Dendritic cell treated with granulocyte-macrophage colony-stimulating factor and Interleukin-4, amounts not matched to agents 40 ng/mL and 50 ng/mL, for 4 days (primary cell): ENCODE data around the gene DUSP7.

Experiments used
- H3K27ac Mint-ChIP-seq: one replicate; pipeline ENCODE4 v1.8.0; 2022; ENCODE audit warnings: mild to moderate bottlenecking, mixed read lengths
- H3K27me3 Mint-ChIP-seq: one replicate; pipeline ENCODE4 v1.8.0; 2022; ENCODE audit warnings: mild to moderate bottlenecking, mixed read lengths
- H3K36me3 Mint-ChIP-seq: one replicate; pipeline ENCODE4 v1.8.0; 2022; ENCODE audit warnings: low read depth, mixed read lengths
- H3K4me1 Mint-ChIP-seq: one replicate; pipeline ENCODE4 v1.8.0; 2022; ENCODE audit warnings: low read depth, mixed read lengths
- H3K4me3 Mint-ChIP-seq: one replicate; pipeline ENCODE4 v1.8.0; 2022; ENCODE audit warnings: mild to moderate bottlenecking, moderate library complexity, mixed read lengths
- H3K9me3 Mint-ChIP-seq: one replicate; pipeline ENCODE4 v1.8.0; 2022; ENCODE audit warnings: mixed read lengths
- intact Hi-C: fragments of 100-400 bp; cut with micrococcal nuclease; formaldehyde crosslinking; loops from one replicate; pipeline ENCODE4 v1.15.0; 2022

The DUSP7 gene

DNA sequence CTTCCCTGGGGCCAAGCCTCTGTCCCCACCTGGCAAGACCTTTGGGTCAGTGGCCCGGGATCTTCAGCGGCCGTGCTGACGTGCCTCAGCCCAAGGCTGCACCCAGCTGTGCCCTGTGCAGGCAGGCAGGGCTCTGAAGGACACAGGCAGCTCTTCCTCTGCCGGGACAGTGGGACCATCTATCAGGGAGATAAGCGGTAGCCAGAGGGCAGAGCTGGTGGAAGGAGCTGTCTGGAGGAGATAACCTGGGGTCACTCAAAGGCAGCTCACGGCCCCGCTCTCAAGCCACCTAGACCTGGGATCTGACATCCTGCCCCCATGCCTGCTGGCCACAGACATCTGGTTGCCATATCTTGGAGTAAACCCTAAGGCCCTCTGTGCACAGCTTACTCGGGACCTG lies 27.3 kb downstream of the DUSP7 start:
- Mint-ChIP-seq H3K27me3 (peaks cover 4% of the 10 kb centered on the region), H3K4me1 (peaks cover 7% of the 10 kb centered on the region), H3K27ac (no peak overlapping the region), H3K36me3 (no peaks in the 10 kb centered on the region), H3K4me3 (no peak overlapping the region), H3K9me3 (no peaks in the 10 kb centered on the region)
- intact Hi-C loops = no loop called here

DNA sequence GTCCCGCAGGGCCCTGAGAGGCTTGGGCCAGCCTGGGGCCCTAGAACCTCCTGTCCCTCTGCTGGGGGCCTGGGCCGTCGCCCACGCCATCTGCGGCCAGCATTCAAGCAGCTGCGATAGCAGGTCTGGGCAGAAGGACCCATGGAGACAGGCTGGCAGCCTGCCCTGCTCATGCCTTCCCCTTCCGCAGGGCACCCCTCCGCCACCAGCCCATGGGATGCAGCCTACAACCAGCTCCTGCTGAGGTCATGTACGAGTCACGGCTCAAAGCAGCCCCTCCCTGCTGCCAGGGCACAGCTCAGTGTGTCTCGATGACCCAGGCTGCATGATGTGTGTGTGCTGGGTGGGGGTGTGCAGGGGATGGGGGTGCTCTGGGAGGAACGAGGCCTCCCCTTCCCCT lies 27.8 kb downstream of the DUSP7 start:
- Mint-ChIP-seq H3K4me3 (no peak overlapping the region), H3K4me1 (peaks cover 7% of the 10 kb centered on the region), H3K9me3 (no peaks in the 10 kb centered on the region), H3K27ac (no peak overlapping the region), H3K27me3 (peaks cover 4% of the 10 kb centered on the region), H3K36me3 (no peaks in the 10 kb centered on the region)
- intact Hi-C loops = no loop called here

DNA sequence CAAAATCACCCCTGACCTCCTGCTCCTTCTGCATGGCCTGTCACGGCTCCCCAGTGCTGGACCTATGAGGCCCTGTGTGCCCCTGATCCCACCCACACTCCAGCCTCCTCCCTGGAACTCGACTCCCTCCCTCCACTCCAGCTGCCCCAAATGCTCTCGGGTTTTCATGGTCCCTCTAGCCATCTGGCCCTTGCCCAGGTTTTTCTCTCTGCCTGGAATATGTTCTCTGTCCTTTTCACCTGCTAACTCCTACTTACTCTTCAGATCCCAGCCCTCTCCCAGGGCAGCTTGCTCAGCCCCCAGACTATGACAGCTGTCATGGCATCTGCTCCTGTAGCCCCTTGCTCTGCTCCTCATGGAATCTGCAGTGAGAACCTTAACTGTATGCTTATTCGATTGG lies 30.3 kb downstream of the DUSP7 start:
- Mint-ChIP-seq H3K9me3 (no peaks in the 10 kb centered on the region), H3K27me3 (peaks cover 5% of the 10 kb centered on the region), H3K4me1 (peaks cover 6% of the 10 kb centered on the region), H3K4me3 (no peak overlapping the region), H3K27ac (no peak overlapping the region), H3K36me3 (no peaks in the 10 kb centered on the region)
- intact Hi-C loops = no loop called here

DNA sequence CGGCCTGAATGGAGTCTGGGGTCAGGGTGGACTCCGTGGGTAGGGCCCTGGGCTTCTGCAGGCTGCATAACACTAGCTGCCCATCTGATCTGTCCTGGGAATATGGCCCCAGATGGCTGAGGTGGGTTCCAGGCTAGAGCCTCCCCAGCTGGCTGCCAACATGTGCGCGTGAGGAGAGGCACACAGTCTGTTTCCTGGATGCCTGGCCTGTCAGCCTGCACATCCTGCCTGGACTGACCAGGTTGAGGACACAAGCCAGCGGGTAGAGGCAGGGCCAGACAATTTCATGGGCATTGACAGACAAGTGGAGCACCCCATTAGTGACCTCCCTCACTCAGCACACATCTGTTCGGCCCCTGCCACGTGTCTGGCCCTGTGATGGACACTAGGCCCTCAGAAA lies 30.9 kb downstream of the DUSP7 start:
- H3K27ac Mint-ChIP-seq = no peak overlapping the region
- no peak overlapping the region for H3K4me3 Mint-ChIP-seq
- no peaks in the 10 kb centered on the region for H3K9me3 Mint-ChIP-seq
- intact Hi-C loops = no loop called here
- no peaks in the 10 kb centered on the region for H3K36me3 Mint-ChIP-seq
- H3K27me3 Mint-ChIP-seq = peaks cover 5% of the 10 kb centered on the region
- peaks cover 6% of the 10 kb centered on the region for H3K4me1 Mint-ChIP-seq

DNA sequence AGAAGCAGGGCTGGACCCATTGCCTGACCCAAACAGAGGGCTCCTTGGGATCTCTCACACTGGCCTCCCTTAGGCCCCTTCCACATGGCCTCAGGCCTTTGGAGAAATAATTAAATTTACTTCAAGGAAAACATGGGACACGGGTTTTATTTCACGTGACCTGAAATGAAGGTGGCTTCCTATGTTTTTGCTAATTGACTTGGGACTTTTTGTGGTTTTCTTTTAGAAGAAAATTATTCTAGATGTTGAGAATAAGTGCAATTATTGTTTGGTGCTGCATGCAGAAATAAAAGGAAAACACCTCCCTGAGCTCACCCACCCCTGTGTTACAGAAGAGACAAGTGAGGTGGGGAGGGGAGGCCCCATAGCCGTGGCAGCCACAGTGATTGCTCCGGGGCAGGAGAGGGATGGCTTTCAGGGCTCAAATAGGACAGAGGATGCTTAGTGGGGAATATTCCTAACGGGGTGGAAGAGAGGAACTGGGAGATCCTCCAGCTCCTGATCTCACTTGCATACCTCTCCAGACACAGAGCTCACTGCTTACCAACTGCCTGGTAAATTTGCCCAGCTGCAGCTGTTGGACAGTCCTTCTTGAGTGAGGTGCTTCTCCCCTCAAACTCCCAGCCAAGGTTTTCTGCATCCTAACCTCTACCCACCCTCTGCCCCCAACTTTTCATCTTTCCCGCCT lies 31.5 kb downstream of the DUSP7 start:
- H3K4me3 Mint-ChIP-seq = no peak overlapping the region
- no peaks in the 10 kb centered on the region for H3K36me3 Mint-ChIP-seq
- intact Hi-C loops = no loop called here
- peaks cover 5% of the 10 kb centered on the region for H3K27me3 Mint-ChIP-seq
- H3K4me1 Mint-ChIP-seq = peaks cover 6% of the 10 kb centered on the region
- H3K9me3 Mint-ChIP-seq = no peaks in the 10 kb centered on the region
- no peak overlapping the region for H3K27ac Mint-ChIP-seq

DNA sequence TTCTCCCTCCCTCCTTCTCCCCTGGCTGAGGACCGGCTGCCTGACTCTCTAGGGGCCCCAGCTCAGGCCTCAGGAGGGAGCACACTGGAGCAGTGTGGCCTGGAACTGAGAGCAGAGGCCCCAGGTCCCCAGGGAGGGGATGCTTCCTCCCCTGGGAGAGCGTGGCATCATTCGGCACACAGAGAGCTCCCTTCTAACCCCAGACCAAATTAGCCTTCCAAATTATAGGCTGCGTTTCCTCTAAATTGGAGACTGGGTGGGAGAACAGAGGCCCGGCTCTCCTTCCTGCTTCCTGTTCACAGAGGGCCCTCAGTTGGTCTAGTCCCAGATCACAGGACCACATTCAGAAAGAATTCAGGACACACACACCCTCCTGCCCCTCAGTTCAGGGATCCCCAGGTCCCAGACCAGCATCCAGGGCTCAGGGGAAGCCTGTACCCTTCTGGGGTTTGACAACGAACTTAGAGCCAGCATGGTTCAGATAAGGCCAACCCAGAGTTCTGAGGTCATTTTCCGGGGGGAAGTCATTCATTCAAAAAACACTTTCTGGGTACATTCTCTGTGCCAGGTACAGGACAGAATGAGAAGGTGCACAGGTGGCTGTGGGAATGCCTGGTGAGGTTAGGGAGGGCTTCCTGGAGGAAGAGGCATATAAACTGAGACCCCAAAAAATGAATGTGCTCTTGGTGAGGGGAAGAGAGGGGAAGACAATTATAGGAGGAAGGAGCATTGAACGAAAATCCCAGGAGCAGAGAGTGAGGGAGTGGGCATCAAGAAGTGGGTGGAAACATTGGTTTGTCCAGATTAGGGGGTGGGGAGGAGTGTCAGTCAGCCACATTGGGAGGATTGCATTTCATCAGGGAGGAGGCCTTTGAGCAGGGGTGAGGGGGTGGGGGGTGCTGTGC lies 32.3 kb downstream of the DUSP7 start:
- intact Hi-C loops = no loop called here
- Mint-ChIP-seq H3K27ac (no peak overlapping the region), H3K4me3 (no peak overlapping the region), H3K27me3 (peaks cover 5% of the 10 kb centered on the region), H3K4me1 (peaks cover 6% of the 10 kb centered on the region), H3K9me3 (no peaks in the 10 kb centered on the region), H3K36me3 (no peaks in the 10 kb centered on the region)

DNA sequence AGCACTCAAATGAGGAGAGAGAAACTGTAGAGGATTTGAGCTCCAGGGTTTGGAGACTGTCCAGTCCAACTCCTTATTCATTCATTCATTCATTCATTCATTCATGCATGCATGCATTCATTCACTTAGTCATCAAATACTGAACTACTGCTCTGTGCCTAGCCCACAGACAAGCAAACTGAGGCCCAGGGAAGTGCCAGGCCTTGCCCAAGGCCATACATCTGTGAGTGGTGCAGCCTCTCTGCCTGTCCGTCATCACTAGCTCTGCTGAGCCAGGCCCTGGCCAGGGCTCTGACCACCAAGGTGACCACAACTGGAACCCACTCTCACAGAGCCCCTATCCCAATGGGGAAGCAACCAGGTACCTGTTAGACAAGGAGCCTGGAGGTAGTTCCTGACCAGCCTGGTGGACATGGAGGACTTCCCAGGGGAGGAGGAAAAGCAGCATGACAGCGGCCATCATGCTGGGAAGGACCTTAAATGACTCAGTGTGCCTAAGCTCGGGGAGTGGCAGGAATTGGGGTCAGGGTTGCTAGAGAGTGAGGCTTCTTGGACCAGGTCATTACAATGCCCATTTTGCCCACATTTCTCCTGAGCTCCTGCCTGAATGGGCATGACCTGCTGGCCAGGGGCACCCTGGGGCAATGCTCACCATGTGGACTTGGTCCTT lies 33.1 kb downstream of the DUSP7 start:
- Mint-ChIP-seq H3K27me3 (peaks cover 4% of the 10 kb centered on the region), H3K4me3 (no peak overlapping the region), H3K9me3 (no peaks in the 10 kb centered on the region), H3K27ac (no peak overlapping the region), H3K4me1 (peaks cover 6% of the 10 kb centered on the region), H3K36me3 (no peaks in the 10 kb centered on the region)
- intact Hi-C loops = no loop called here

DNA sequence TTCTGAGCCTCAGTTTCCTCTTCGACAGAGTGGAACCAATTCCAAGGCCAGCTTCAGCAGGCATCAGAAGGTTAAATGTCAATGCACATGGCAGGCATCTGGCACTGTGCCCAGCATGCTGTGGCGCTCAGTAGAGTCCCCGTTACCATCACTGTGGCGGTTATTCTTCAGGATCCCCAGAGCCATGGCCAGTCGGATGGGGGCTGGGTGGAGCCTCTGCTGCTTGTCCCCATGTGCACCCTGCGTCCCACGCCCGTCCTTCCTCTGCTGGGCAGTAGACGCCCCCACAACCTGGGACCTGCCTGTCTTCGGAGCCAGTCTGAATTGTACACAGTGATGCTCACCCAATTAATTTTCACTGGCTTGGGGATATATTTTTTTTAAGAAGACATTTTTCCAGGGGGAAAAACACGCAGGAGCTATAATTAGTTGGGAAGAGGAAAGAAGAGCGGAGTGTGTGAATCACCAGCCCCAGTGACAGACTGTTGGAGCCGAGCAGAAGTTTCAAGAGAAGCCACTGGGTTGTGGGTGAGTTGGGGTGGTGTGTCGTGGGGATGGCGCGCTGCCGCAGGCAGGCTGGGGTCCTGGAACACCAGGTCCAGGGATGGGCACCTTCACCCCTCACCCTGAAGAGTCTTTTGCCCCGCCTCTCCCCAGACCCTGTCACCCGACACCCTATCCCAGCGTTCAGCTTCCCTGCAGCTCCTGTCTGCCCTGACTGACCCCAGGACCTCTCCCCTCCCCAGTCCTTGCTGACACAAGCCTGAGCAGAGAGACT lies 33.9 kb downstream of the DUSP7 start:
- peaks cover 6% of the 10 kb centered on the region for H3K4me1 Mint-ChIP-seq
- intact Hi-C loops = no loop called here
- peaks cover 1% of the 10 kb centered on the region for H3K27me3 Mint-ChIP-seq
- no peak overlapping the region for H3K4me3 Mint-ChIP-seq
- H3K27ac Mint-ChIP-seq = no peak overlapping the region
- H3K9me3 Mint-ChIP-seq = no peaks in the 10 kb centered on the region
- no peaks in the 10 kb centered on the region for H3K36me3 Mint-ChIP-seq

DNA sequence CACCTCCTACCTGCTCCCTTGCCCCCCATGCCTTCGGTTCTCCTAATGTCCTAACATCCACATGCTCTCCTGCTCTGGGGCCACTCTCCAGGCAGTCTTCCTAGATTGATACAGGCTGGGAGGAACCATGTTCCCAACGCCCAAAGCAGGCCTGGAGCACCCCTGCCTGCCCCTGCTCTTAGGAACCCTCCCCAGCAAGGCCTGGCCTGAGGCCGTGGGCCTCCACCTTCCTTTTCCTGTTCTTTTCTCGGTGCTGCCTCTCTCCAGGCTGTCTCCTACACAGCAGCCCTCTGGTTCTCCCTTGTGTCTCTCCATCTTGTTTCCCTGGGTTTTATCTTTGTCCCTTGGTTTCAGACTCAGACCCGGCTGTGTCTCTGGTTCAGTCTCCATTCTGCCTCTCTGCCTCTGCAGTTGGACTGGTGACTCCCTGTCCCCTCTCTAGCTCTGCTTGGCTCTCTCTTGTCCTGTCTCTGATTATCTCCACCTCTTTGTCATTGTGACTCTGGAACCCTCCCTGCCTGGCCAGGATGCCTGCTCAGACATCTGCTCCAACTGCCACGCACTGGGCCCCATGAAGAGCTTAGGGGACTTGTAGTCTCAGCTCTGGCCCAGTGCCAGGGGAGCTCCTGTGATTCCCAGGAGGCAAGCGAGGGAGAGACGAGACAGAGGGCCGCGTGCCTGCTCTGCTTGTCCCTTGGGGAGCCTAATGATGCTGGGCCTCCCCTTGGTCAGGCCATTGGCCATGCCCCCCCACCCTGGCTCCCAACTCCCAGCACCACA lies 34.7 kb downstream of the DUSP7 start:
- no peaks in the 10 kb centered on the region for H3K9me3 Mint-ChIP-seq
- H3K27me3 Mint-ChIP-seq = peaks cover 1% of the 10 kb centered on the region
- H3K4me3 Mint-ChIP-seq = no peak overlapping the region
- intact Hi-C loops = no loop called here
- peaks cover 6% of the 10 kb centered on the region for H3K4me1 Mint-ChIP-seq
- H3K36me3 Mint-ChIP-seq = no peaks in the 10 kb centered on the region
- no peak overlapping the region for H3K27ac Mint-ChIP-seq

DNA sequence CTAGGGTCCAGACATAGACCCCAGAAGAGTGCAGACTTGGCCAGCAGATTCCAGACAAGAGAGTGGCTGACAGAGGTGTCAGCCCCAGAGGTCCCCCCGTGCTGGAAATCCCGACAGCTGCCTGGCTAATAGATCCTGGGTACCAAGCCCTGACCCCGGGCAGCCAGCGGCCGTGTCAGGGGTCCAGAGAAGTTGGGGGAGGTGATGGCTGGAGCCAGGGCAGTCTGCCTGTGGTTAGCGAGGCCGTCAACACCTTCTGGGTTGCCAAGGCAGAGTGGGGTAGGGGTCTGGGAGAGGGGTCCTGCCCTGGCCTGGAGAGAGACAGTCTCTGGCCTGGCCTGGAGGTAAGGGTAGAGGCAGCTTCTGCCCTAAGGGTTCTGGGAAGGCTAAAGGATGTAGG lies 35.6 kb downstream of the DUSP7 start:
- Mint-ChIP-seq H3K27me3 (peaks cover 5% of the 10 kb centered on the region), H3K36me3 (no peaks in the 10 kb centered on the region), H3K27ac (no peak overlapping the region), H3K4me1 (peaks cover 6% of the 10 kb centered on the region), H3K4me3 (no peak overlapping the region), H3K9me3 (no peaks in the 10 kb centered on the region)
- intact Hi-C loops = no loop called here

DNA sequence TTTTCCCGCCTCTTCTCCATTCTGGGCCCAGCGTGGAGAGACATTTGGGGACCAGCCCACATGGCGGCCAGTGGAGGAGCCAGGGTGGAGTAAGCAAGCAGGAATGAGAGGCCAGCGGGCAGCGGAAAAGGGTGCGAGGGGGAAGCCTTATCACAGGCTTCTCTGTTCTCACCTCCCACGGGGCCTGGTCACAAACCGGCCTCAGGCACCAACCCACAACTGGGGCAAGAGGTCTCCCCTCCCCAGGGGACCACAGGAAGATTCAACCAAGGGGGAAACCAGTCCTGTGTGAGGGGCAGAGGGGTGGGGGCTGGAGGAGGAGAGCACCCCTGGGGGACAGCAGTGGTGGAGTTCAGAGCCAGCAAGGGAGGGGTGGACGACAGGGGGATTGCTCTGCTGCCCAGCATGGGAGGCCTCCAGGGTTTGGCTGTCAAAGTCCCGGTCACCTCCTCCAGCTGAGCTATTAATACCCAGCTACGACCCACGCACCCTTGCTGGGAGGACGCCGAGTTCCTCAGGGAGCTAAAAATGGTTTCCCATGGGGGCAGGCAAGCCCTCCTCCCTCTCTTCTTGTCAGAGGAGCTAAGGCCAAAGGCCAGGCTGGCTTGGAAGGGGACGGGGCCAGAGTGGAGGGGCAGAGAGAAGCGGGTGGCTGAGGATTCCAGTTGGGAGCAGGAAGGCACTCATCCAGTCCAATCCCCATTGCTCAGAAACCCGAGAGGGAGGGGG lies 36.9 kb downstream of the DUSP7 start:
- Mint-ChIP-seq H3K27ac (peak overlapping the region; percentile 42), H3K9me3 (no peaks in the 10 kb centered on the region), H3K4me3 (no peak overlapping the region), H3K36me3 (no peaks in the 10 kb centered on the region), H3K4me1 (peaks cover 6% of the 10 kb centered on the region), H3K27me3 (peaks cover 5% of the 10 kb centered on the region)
- intact Hi-C loops = no loop called here

DNA sequence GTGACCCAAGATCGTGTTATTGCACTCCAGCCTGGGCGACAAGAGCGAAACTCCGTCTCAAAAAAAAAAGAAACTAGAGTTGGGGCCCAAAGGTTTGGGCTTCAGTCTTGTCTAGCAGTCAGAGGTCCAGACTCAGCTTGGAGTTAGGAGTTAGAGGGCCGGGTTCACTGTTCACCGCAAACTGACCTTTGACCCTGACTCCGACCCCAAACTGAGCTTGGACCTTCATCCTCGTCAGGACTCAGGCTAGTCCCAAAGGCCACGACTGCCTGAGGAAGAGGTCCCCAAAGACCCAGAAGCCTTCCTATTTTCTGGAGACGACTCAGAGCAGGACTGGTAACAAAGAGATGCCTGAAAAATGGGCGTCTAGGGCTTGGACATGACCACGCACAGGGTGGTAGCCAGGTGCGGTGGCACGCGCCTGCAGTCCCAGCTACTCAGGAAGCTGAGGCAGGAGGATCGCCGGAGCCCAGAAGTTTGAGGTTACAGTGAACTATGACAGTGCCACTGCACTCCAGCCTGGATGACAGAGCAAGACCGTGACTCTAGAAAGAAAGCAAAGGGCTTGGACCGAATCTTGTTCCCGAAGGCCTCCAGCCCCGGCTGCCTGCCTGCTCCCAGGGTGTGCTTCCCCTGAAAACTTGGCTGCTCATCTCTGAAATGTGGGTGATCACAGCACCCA lies 37.9 kb downstream of the DUSP7 start:
- H3K27ac Mint-ChIP-seq = no peak overlapping the region
- no peaks in the 10 kb centered on the region for H3K36me3 Mint-ChIP-seq
- H3K4me1 Mint-ChIP-seq = peaks cover 6% of the 10 kb centered on the region
- H3K4me3 Mint-ChIP-seq = no peak overlapping the region
- intact Hi-C loops = no loop called here
- H3K27me3 Mint-ChIP-seq = peaks cover 5% of the 10 kb centered on the region
- H3K9me3 Mint-ChIP-seq = no peaks in the 10 kb centered on the region
